GM18909 (cell line): ENCODE results near the gene KANK2.
"Not testable (repeated sequence)": the region's sequence is repeated elsewhere in the genome, so short reads cannot be mapped to it uniquely, and the experiment has no call there.

ENCODE experiments used
- ATAC-seq: cut with Tn5 transposase; IDR thresholded peaks from one replicate; pipeline ENCODE4 v1.9.1; 2021; ENCODE audit warnings: mild to moderate bottlenecking; ENCODE audit not compliant: unreplicated experiment, poor library complexity

KANK2 gene

DNA sequence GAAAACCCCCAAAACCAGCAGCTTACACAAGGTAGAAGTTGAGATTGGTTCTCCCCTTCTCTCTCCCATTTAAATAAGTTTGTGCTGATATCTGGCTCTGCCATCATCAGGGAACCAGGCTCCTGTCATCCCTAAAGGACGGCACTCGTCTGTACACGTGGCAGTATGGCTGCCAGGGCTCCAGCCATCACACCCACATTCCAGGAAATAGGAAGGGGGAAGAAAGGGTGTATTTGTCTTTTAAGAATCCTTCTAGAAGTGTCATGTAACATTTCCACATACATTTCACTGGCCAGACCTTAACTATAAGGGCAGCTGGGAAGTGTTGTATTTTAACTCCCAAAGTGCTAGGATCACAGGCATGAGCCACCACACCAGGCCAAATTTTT, 51.8 kb downstream of the KANK2 start:
- no peak for ATAC-seq

DNA sequence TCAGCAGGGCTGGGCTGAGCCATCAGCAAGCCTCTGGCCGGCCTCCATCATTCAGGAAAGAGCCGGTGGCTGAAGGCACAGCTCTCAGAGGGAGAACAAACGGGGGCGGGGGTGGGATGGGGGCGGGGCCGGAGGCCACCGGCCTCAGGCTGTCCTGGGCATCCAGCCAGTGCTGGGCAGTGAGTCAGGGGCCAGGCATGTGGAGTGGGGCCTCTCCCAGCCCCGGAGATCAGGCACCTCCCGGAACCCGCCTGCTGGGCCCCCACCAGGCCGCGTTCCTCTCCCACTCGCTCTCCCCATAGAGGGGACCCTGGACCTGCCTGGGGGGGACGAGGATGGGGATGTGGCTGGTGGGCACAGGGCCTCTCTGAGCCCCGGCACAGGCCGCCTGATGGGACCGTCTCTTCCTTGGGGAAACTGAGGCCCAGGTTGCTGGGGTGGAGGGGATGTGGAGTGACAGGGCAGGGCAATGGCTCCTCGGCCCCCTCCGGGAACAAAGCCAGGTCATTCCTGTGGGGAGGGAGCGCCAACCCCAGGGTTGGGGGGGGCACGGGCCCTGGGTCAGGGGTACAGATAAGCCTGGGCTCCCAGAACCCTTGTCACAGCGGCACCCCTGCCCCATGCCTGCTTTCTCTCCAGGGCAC, 54.7 kb downstream of the KANK2 start:
- no peak for ATAC-seq

GRCh38 chr19:11141937-11142527, 55.3 kb downstream of the KANK2 start:
- no peak for ATAC-seq

DNA sequence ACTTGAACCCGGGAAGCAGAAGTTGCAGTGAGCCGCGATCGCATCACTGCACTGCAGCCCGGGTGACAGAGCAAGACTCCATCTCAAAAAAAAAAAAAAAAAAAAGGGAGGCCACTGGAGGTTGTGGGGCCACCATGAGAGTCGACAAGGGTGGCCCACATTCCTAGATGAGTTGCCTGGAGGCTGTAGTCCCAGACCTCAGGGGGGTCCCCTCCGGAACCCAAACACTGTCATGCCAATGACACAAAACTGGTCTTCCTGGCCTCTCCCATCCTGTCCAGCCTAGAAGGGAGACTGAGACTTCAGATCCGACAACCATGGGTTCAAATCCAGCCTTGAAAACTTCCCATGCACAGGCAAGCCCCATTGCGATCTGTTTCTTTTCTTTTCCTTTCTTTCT, 56.4 kb downstream of the KANK2 start:
- no peak for ATAC-seq

GRCh38 chr19:11140023-11140538, 57.3 kb downstream of the KANK2 start:
- ATAC-seq, result not testable (repeated sequence)

GRCh38 chr19:11138601-11139300, 58.6 kb downstream of the KANK2 start:
- ATAC-seq, result no peak

DNA sequence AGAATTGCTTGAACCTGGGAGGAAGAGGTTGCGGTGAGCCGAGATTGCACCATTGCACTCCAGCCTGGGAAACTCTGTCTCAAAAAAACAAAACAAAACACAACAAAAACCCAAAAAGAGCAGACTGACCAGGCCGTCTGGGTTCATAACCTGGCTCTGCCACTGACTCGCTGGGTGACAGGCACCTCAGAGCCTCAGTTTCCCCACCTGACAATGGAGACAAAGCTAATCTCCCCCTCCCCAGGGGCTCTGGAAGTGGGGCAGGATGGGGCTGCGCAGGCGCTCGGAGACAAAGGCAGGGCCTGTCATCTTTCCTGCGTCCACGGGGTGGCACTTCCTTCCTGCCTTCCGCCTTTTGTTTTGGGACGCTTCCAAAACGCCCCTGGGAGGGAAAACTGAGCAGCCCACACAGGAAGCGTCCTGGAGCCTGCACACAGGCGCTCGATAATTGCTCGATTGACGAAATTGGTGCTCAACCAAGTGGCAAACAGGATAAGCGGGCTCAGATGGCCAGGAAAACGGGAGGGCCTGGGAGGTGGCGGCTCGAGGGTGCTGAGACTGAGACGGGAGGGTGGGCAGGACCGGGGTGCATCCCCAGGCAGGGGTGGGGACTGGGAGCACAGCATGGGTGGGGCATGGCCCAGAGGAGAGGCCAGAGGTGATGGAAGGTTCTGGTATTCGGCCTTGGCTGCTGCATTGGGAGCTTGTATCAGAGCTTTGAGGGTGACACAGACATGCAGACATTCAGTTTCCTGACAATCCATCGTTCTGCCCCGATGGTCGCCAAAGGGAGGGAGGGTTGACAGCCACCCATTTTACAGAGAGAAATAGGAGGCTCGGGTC, 59.6 kb downstream of the KANK2 start:
- no peak for ATAC-seq

- ATAC-seq, result no peak
Measured at GRCh38 chr19:11136400-11137101, 60.8 kb downstream of the KANK2 start.

- ATAC-seq, result no peak
Measured at GRCh38 chr19:11131471-11131870, 65.9 kb downstream of the KANK2 start.

DNA sequence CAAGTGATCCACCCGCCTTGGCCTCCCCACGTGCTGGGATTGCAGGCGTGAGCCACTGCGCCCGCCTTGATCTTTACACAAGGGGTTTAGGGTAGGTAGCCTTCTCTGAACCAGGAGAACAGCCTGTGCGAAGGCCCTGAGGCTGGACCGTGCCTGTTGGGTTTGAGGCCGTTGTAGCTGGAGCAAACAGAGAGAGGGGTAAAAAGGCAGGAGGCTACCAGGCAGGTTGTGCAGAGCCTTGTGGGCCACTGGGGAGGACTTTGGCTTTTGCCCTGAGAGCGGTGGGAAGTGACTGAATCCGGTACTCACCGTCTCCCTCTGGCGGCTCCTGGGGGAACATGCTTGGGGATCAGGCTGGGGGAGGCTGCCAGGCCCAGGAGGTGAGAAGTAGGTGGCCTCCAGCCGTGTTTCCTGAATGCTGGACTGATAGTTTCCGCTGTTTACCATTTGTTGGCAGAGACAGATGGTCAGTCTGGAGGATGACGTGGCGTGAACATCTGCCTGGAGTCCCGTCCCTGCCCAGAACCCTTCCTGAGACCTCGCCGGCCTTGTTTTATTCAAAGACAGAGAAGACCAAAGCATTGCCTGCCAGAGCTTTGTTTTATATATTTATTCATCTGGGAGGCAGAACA, 66.4 kb downstream of the KANK2 start:
- ATAC-seq, result no peak

DNA sequence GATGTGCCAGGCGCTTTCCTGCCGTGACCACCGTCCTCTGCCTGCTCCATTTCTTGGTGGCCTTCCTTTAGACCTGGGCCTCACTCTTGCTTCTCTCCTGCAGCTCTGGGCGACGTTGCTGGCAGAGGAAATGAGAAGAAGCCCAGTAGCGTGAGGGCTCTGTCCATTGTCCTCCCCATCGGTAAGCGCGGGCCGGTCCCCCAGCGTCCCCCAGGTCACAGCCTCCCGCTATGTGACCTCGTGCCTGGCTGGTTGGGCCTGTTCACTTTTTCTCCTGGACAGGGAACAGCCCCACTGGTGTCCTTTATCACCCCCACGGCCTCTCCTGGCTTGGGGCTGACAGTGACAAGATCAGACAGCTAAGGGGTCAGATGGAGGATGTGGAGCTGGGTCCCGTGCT, 69.4 kb downstream of the KANK2 start:
- no peak for ATAC-seq

GRCh38 chr19:11125994-11126685, 71.2 kb downstream of the KANK2 start:
- no peak for ATAC-seq

DNA sequence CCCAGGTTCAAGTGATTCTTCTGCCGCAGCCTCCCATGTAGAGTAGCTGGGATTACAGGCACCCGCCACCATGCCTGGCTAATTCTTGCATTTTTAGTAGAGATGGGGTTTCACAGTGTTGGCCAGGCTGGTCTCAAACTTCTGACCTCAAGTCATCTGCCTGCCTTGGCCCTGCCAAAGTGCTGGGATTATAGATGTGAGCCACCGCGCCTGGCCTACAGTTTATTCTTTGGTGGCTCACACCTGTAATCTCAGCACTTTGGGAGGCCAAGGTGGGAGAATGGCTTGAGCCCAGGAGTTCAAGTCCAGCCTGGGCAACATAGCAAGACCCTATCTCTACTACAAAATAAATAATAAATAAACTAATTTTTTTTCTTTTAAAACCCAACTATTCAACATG, 73.2 kb downstream of the KANK2 start:
- ATAC-seq, result not testable (repeated sequence)

DNA sequence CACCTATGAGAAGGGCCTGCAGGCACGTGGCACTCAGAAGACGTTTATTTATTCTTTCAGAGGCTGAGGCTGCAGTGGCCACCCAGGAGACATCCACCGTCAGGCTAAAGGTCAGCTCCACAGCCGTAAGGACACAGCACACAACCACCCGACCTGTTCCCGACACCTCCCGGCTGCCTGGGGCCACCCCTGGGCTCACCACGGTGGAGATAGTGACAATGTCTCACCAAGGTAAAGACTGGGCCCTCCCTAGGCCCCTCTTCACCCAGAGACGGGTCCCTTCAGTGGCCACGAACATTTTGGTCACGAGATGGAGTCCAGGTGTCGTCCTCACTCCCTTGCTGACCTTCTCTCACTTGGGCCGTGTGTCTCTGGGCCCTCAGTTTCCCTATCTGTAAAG, 74.2 kb downstream of the KANK2 start:
- no peak for ATAC-seq

DNA sequence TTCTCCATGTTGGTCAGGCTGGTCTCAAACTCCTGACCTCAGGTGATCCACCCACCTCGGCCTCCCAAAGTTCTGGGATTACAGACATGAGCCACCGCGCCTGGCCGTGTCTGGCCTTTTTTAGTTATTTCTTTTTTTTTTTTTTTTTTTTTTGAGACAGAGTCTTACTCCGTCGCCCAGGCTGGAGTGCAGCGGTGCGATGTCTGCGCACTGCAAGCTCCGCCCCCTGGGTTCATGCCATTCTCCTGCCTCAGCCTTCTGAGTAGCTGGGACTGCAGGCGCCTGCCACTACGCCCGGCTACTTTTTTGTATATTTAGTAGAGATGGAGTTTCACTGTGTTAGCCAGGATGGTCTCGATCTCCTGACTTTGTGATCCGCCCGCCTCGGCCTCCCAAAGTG, 75.4 kb downstream of the KANK2 start:
- ATAC-seq, result not testable (repeated sequence)

DNA sequence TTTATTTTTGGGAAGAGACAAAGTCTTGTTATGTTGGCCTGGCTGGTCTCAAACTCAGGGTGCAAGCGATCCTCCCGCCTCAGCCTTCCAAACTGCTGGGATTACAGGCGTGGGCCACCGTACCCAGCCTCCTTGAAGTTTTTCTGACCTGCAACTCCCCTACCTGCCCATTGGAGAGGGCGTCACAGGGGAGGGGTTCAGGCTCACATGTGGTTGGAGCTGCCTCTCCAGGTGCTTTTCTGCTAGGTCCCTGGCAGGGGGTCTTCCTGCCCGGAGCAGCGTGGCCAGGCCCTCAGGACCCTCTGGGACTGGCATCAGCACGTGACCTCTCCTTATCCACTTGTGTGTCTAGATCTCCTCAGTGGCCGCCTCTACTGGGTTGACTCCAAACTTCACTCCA, 80.8 kb downstream of the KANK2 start:
- ATAC-seq, result no peak

DNA sequence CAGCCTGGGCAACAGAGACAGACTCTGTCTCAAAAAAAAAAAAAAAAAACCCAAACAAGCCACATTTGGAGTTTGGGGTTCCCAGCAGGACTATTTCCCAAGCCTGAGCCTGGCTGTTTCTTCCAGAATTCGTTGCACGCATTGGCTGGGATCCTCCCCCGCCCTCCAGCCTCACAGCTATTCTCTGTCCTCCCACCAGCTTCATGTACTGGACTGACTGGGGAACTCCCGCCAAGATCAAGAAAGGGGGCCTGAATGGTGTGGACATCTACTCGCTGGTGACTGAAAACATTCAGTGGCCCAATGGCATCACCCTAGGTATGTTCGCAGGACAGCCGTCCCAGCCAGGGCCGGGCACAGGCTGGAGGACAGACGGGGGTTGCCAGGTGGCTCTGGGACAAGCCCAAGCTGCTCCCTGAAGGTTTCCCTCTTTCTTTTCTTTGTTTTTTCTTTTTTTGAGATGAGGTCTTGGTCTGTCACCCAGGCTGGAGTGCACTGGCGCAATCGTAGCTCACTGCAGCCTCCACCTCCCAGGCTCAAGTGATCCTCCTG, 81.4 kb downstream of the KANK2 start:
- ATAC-seq, result no peak

DNA sequence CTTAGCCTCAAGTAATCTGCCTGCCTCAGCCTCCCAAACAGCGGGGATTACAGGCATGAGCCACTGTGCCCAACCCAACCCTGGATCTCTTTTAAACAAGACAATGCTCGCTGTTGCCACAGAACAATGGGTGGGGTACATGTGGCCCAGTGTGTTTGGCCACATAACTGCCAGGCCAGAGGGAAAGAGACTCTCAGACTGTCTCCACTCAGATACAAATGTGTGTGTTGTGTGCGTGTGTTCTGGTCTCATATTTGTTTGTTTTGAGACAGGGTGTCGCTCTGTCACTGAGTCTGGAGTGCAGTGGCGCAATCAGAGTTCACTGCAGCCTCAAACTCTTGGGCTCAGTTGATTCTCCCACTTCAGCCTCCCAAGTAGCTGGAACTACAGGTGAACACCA, 82.3 kb downstream of the KANK2 start:
- no peak for ATAC-seq
